H9 (cell line): ENCODE measurements around the gene VWDE. TPM values are rescaled to one million over a fixed set of nuclear protein-coding genes. Genes with fewer than 3 reads are reported as not detected.

ENCODE experiments used
- DNase-seq: peaks from one replicate; pipeline ENCODE4 v3.0.0-alpha.2; 2017
- H2AFZ ChIP-seq: one replicate; pipeline ENCODE4 v1.6.1; 2013; ENCODE audit warnings: mild to moderate bottlenecking, low read length, control low read depth, moderate library complexity
- H2AK5ac ChIP-seq: 2 replicates; pipeline ENCODE4 v1.6.1; 2013; ENCODE audit warnings: low read length, control low read depth, mixed read lengths; ENCODE audit not compliant: insufficient read length
- H2BK120ac ChIP-seq: one replicate; pipeline ENCODE4 v1.6.1; 2013; ENCODE audit warnings: low read depth, mild to moderate bottlenecking, low read length, control low read depth, inconsistent platforms; ENCODE audit not compliant: poor library complexity, severe bottlenecking
- H2BK12ac ChIP-seq: 2 replicates; pipeline ENCODE4 v1.6.1; 2013; ENCODE audit warnings: low read length, control low read depth, mixed read lengths, low read depth; ENCODE audit not compliant: insufficient read length
- H2BK15ac ChIP-seq: 2 replicates; pipeline ENCODE4 v1.6.1; 2013; ENCODE audit warnings: low read depth, low read length, control low read depth
- H2BK20ac ChIP-seq: one replicate; pipeline ENCODE4 v1.6.1; 2013; ENCODE audit warnings: low read depth, mild to moderate bottlenecking, low read length, control low read depth, inconsistent platforms; ENCODE audit not compliant: poor library complexity, severe bottlenecking
- H2BK5ac ChIP-seq: 2 replicates; pipeline ENCODE4 v1.6.1; 2013; ENCODE audit warnings: low read length, control low read depth, mixed read lengths; ENCODE audit not compliant: insufficient read length
- H3K14ac ChIP-seq: 2 replicates; pipeline ENCODE4 v1.6.1; 2013; ENCODE audit warnings: low read length, control low read depth; ENCODE audit not compliant: insufficient read depth
- H3K18ac ChIP-seq: 2 replicates; pipeline ENCODE4 v1.6.1; 2013; ENCODE audit warnings: low read depth, mild to moderate bottlenecking, mixed read lengths, low read length, control low read depth; ENCODE audit not compliant: insufficient read length
- H3K23ac ChIP-seq: 2 replicates; pipeline ENCODE4 v1.6.1; 2013; ENCODE audit warnings: low read length, control low read depth, mixed read lengths, low read depth; ENCODE audit not compliant: insufficient read length
- H3K23me2 ChIP-seq: 2 replicates; pipeline ENCODE4 v1.6.1; 2013; ENCODE audit warnings: low read depth, mild to moderate bottlenecking, mixed read lengths, low read length, control low read depth; ENCODE audit not compliant: insufficient read length, poor library complexity, severe bottlenecking
- H3K27ac ChIP-seq: 2 replicates; pipeline ENCODE4 v1.5.1; 2013; ENCODE audit warnings: low read length, control low read depth, mixed read lengths, low read depth; ENCODE audit not compliant: insufficient read length
- H3K27me3 ChIP-seq: 2 replicates; pipeline ENCODE4 v1.6.1; 2013; ENCODE audit warnings: low read length, control low read depth, inconsistent platforms; ENCODE audit not compliant: insufficient read depth
- H3K4ac ChIP-seq: 2 replicates; pipeline ENCODE4 v1.6.1; 2013; ENCODE audit warnings: low read depth, mild to moderate bottlenecking, control low read depth, inconsistent platforms, low read length, moderate library complexity
- H3K4me1 ChIP-seq: 2 replicates; pipeline ENCODE4 v1.6.1; 2013; ENCODE audit warnings: low read length, control low read depth, inconsistent platforms; ENCODE audit not compliant: insufficient read depth
- H3K4me2 ChIP-seq: 2 replicates; pipeline ENCODE4 v1.6.1; 2013; ENCODE audit warnings: low read length, control low read depth, mixed read lengths; ENCODE audit not compliant: insufficient read length, insufficient read depth
- H3K56ac ChIP-seq: 2 replicates; pipeline ENCODE4 v1.6.1; 2013; ENCODE audit warnings: low read depth, mild to moderate bottlenecking, mixed read lengths, low read length, control low read depth; ENCODE audit not compliant: insufficient read length
- H3K79me1 ChIP-seq: 2 replicates; pipeline ENCODE4 v1.6.1; 2013; ENCODE audit warnings: low read depth, mild to moderate bottlenecking, moderate library complexity, low read length, control low read depth, inconsistent platforms; ENCODE audit not compliant: insufficient read depth, poor library complexity, severe bottlenecking
- H3K79me2 ChIP-seq: 2 replicates; pipeline ENCODE4 v1.6.1; 2013; ENCODE audit warnings: low read length, control low read depth, inconsistent platforms; ENCODE audit not compliant: insufficient read depth
- H3K9ac ChIP-seq: 2 replicates; pipeline ENCODE4 v1.6.1; 2013; ENCODE audit warnings: low read length, control low read depth, mixed read lengths; ENCODE audit not compliant: insufficient read length; ENCODE audit errors: extremely low read depth
- H3K9me3 ChIP-seq: one replicate; pipeline ENCODE4 v1.6.1; 2013; ENCODE audit warnings: low read depth, low read length, inconsistent platforms; ENCODE audit not compliant: control insufficient read depth
- H3T11ph ChIP-seq: one replicate; pipeline ENCODE4 v1.6.1; 2013; ENCODE audit warnings: mild to moderate bottlenecking, low read length, control low read depth, inconsistent platforms
- H4K20me1 ChIP-seq: one replicate; pipeline ENCODE4 v1.6.1; 2013; ENCODE audit not compliant: control insufficient read depth, insufficient read length, insufficient read depth
- H4K5ac ChIP-seq: 2 replicates; pipeline ENCODE4 v1.6.1; 2013; ENCODE audit warnings: low read depth, mild to moderate bottlenecking, mixed read lengths, low read length, control low read depth; ENCODE audit not compliant: insufficient read length
- H4K8ac ChIP-seq: replicated peaks from 2 replicates; pipeline ENCODE4 v1.6.1; 2013; ENCODE audit warnings: low read length, control low read depth, mixed read lengths, low read depth; ENCODE audit not compliant: insufficient read length
- H4K91ac ChIP-seq: 2 replicates; pipeline ENCODE4 v1.6.1; 2013; ENCODE audit warnings: low read depth, mild to moderate bottlenecking, moderate library complexity, mixed read lengths, low read length, control low read depth; ENCODE audit not compliant: insufficient read length
- H3K27ac Mint-ChIP-seq, 3 experiments: 2 replicates in 2 of 3; 3 replicates in 1 of 3; pipeline ENCODE4 v1.8.0; 2020 to 2021; ENCODE audit warnings: mixed read lengths in 3 of 3, mild to moderate bottlenecking in 1 of 3, moderate library complexity in 1 of 3
- H3K27me3 Mint-ChIP-seq: 2 replicates; pipeline ENCODE4 v1.8.0; 2021; ENCODE audit warnings: low read depth, mild to moderate bottlenecking, moderate library complexity, mixed read lengths
- H3K36me3 Mint-ChIP-seq, 3 experiments: 2 replicates in 2 of 3; 3 replicates in 1 of 3; pipeline ENCODE4 v1.8.0; 2020 to 2021; ENCODE audit warnings: low read depth in 3 of 3, mixed read lengths in 3 of 3; ENCODE audit not compliant: insufficient read depth in 1 of 3
- H3K4me1 Mint-ChIP-seq, 2 experiments: 2 replicates each; pipeline ENCODE4 v1.8.0; 2020; ENCODE audit warnings: mixed read lengths in 2 of 2
- H3K4me3 Mint-ChIP-seq, 2 experiments: 2 replicates in 1 of 2; 3 replicates in 1 of 2; pipeline ENCODE4 v1.8.0; 2020 to 2021; ENCODE audit warnings: mild to moderate bottlenecking in 2 of 2, mixed read lengths in 2 of 2, moderate library complexity in 1 of 2
- H3K9me3 Mint-ChIP-seq, 2 experiments: 2 replicates in 1 of 2; 3 replicates in 1 of 2; pipeline ENCODE4 v1.8.0; 2020; ENCODE audit warnings: mild to moderate bottlenecking in 2 of 2, mixed read lengths in 2 of 2, moderate library complexity in 1 of 2
- WGBS: extraction: QIAGEN DNeasy Blood & Tissue Kit; methylation state at CpG from one replicate; pipeline ENCODE4 v1.1.7; 2013; ENCODE audit warnings: missing lambda C conversion rate, low lambda C conversion rate, mixed read lengths; ENCODE audit not compliant: insufficient read length; ENCODE audit errors: extremely low coverage; 5-methylcytosine and 5-hydroxymethylcytosine counted together
- total RNA-seq: library from RNA; stranded (reverse); gene quantifications from 2 replicates; pipeline ENCODE4 v1.2.1, GENCODE V29; 2021
- TF ChIP-seq, protein P1 (sequence below): fragments of 200-600 bp; sonication (generic); conservative IDR thresholded peaks from 3 replicates; pipeline ENCODE4 v1.8.0; 2021; ENCODE audit warnings: antibody characterized with exemption, mild to moderate bottlenecking

The VWDE gene
- total RNA-seq, 1 experiment from 2014 or later: 18.1 TPM

GRCh38 chr7:12303495-12303894, 100.2 kb downstream of the VWDE start:
- no peaks in the 10 kb centered on the region for H3K79me2 ChIP-seq
- no peak overlapping the region for H3K4ac ChIP-seq
- H2BK5ac ChIP-seq: no peak overlapping the region
- no peak overlapping the region for H2BK15ac ChIP-seq
- no peak overlapping the region for H2AK5ac ChIP-seq
- Mint-ChIP-seq H3K27me3 (no peaks in the 10 kb centered on the region), H3K4me3 (no peak overlapping the region), H3K4me1 (peaks cover 7 to 12% of the 10 kb centered on the region in 2 experiments), H3K9me3 (peaks cover 3 to 7% of the 10 kb centered on the region in 2 experiments; a peak in 3 of 5 replicates), H3K27ac (no peak overlapping the region; a peak in 1 of 7 replicates), H3K36me3 (peaks cover 0 to 22% (median 7%) of the 10 kb centered on the region in 3 experiments; a peak in 5 of 7 replicates)
- no peak overlapping the region for H3K4me2 ChIP-seq
- no peak for DNase-seq
- no peaks in the 10 kb centered on the region for H3K27me3 ChIP-seq
- no peak overlapping the region for H4K8ac ChIP-seq
- H3K4me1 ChIP-seq: no peaks in the 10 kb centered on the region
- TF ChIP-seq, protein P1, sequence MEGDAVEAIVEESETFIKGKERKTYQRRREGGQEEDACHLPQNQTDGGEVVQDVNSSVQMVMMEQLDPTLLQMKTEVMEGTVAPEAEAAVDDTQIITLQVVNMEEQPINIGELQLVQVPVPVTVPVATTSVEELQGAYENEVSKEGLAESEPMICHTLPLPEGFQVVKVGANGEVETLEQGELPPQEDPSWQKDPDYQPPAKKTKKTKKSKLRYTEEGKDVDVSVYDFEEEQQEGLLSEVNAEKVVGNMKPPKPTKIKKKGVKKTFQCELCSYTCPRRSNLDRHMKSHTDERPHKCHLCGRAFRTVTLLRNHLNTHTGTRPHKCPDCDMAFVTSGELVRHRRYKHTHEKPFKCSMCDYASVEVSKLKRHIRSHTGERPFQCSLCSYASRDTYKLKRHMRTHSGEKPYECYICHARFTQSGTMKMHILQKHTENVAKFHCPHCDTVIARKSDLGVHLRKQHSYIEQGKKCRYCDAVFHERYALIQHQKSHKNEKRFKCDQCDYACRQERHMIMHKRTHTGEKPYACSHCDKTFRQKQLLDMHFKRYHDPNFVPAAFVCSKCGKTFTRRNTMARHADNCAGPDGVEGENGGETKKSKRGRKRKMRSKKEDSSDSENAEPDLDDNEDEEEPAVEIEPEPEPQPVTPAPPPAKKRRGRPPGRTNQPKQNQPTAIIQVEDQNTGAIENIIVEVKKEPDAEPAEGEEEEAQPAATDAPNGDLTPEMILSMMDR: no peak
- no peak overlapping the region for H3K14ac ChIP-seq
- H2BK12ac ChIP-seq: no peak overlapping the region
- no peak overlapping the region for H3K56ac ChIP-seq
- no peak overlapping the region for H2AFZ ChIP-seq
- no peak overlapping the region for H3K27ac ChIP-seq
- no peak overlapping the region for H2BK20ac ChIP-seq
- H3K79me1 ChIP-seq: no peaks in the 10 kb centered on the region
- no peak overlapping the region for H3K23ac ChIP-seq
- no peaks in the 10 kb centered on the region for H3K9me3 ChIP-seq
- no peak overlapping the region for H4K91ac ChIP-seq
- H3T11ph ChIP-seq: no peak overlapping the region
- H2BK120ac ChIP-seq: no peak overlapping the region
- H3K23me2 ChIP-seq: no peaks in the 10 kb centered on the region
- no peaks in the 10 kb centered on the region for H4K20me1 ChIP-seq
- H3K18ac ChIP-seq: no peak overlapping the region
- WGBS: no CpG with 5 or more reads among the region's 4 CpGs
- no peak overlapping the region for H4K5ac ChIP-seq
- H3K9ac ChIP-seq: no peak overlapping the region
